IMR-90 (cell line): Measurements from ENCODE around the gene OR4S1.
"Not testable (repeated sequence)": the region's sequence is repeated elsewhere in the genome, so short reads cannot be mapped to it uniquely, and the experiment has no call there.

ENCODE experiments used
- BHLHE40 ChIP-seq: fragments of 150-350 bp; IDR thresholded peaks from 2 replicates; pipeline ENCODE4 v1.6.1; 2016; ENCODE audit warnings: mild to moderate bottlenecking, low read depth, low read length
- NFE2L2 ChIP-seq: fragments of 150-350 bp; IDR thresholded peaks from 2 replicates; pipeline ENCODE4 v1.6.1; 2016; ENCODE audit warnings: low read depth, mild to moderate bottlenecking, low read length
- POLR2A ChIP-seq: IDR thresholded peaks from 2 replicates; pipeline ENCODE4 v1.6.1; 2012; ENCODE audit warnings: mild to moderate bottlenecking, low read depth, low read length
- RAD21 ChIP-seq: IDR thresholded peaks from 2 replicates; pipeline ENCODE4 v1.6.1; 2012; ENCODE audit warnings: low read length, improper control_type of control experiment
- RFX5 ChIP-seq: IDR thresholded peaks from 2 replicates; pipeline ENCODE4 v1.8.0; 2012; ENCODE audit warnings: low read depth, mild to moderate bottlenecking, low read length, moderate library complexity
- USF2 ChIP-seq: fragments of 150-350 bp; IDR thresholded peaks from 2 replicates; pipeline ENCODE4 v1.6.1; 2017; ENCODE audit warnings: mild to moderate bottlenecking, antibody characterized with exemption, low read length, low read depth
- TF ChIP-seq, protein P1 (sequence below): conservative IDR thresholded peaks from 2 replicates; pipeline ENCODE4 v1.5.1; 2012; ENCODE audit warnings: mild to moderate bottlenecking, low read depth, low read length, improper control_type of control experiment

DNA sequence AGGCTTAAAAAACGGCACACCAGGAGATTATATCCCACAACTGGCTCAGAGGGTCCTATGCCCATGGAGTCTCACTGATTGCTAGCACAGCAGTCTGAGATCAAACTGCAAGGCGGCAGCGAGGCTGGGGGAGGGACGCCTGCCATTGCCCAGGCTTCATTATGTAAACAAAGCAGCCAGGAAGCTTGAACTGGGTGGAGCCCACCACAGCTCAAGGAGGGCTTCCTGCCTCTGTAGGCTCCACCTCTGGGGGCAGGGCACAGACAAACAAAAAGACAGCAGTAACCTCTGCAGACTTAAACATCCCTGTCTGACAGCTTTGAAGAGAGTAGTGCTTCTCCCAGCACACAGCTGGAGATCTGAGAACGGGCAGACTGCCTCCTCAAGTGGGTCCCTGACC lies 40.3 kb downstream of the OR4S1 start:
- TF ChIP-seq, protein P1, sequence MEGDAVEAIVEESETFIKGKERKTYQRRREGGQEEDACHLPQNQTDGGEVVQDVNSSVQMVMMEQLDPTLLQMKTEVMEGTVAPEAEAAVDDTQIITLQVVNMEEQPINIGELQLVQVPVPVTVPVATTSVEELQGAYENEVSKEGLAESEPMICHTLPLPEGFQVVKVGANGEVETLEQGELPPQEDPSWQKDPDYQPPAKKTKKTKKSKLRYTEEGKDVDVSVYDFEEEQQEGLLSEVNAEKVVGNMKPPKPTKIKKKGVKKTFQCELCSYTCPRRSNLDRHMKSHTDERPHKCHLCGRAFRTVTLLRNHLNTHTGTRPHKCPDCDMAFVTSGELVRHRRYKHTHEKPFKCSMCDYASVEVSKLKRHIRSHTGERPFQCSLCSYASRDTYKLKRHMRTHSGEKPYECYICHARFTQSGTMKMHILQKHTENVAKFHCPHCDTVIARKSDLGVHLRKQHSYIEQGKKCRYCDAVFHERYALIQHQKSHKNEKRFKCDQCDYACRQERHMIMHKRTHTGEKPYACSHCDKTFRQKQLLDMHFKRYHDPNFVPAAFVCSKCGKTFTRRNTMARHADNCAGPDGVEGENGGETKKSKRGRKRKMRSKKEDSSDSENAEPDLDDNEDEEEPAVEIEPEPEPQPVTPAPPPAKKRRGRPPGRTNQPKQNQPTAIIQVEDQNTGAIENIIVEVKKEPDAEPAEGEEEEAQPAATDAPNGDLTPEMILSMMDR, result not testable (repeated sequence)
- not testable (repeated sequence) for TF ChIP-seq RFX5, NFE2L2, RAD21, POLR2A, BHLHE40, USF2
